Measurements from ENCODE around the gene CACNA2D4.

CACNA2D4 gene

DNA sequence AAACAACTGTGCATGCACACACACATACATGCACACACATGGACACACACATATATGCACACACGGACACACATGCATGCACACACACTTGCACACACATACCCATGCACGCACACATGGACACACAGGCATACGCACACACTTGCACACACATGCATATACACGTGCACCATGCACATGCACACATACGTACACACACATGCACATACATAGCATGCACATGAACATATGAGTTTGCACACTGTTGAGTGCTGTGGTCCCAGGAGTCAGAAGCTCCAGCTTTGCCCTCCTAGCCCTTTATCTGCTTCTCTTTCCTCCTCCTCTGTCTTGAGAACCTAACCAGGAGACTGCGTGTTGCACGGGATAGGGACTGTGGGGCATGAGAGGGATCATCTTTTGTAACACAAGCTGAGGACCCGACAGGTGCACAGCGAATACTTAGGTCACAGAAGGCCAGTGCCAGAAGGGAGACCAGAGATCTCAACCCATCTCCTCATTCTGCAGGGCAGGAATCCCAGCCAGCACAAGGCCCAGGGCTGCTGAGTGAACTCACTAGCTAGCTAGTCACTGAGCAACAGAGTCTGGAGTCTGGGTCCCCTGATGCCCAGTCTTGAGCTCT, 101.6 kb downstream of the CACNA2D4 start:
- H3K4me3 ChIP-seq (ENCODE audit: low read depth, low read length): no peak overlapping the region
- TF ChIP-seq, protein P1, sequence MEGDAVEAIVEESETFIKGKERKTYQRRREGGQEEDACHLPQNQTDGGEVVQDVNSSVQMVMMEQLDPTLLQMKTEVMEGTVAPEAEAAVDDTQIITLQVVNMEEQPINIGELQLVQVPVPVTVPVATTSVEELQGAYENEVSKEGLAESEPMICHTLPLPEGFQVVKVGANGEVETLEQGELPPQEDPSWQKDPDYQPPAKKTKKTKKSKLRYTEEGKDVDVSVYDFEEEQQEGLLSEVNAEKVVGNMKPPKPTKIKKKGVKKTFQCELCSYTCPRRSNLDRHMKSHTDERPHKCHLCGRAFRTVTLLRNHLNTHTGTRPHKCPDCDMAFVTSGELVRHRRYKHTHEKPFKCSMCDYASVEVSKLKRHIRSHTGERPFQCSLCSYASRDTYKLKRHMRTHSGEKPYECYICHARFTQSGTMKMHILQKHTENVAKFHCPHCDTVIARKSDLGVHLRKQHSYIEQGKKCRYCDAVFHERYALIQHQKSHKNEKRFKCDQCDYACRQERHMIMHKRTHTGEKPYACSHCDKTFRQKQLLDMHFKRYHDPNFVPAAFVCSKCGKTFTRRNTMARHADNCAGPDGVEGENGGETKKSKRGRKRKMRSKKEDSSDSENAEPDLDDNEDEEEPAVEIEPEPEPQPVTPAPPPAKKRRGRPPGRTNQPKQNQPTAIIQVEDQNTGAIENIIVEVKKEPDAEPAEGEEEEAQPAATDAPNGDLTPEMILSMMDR (IDR thresholded peaks at IDR 0.05; ENCODE audit: low read depth, low read length, missing control alignments): no peak
- DNase-seq (ENCODE audit: low read depth): no peak

DNA sequence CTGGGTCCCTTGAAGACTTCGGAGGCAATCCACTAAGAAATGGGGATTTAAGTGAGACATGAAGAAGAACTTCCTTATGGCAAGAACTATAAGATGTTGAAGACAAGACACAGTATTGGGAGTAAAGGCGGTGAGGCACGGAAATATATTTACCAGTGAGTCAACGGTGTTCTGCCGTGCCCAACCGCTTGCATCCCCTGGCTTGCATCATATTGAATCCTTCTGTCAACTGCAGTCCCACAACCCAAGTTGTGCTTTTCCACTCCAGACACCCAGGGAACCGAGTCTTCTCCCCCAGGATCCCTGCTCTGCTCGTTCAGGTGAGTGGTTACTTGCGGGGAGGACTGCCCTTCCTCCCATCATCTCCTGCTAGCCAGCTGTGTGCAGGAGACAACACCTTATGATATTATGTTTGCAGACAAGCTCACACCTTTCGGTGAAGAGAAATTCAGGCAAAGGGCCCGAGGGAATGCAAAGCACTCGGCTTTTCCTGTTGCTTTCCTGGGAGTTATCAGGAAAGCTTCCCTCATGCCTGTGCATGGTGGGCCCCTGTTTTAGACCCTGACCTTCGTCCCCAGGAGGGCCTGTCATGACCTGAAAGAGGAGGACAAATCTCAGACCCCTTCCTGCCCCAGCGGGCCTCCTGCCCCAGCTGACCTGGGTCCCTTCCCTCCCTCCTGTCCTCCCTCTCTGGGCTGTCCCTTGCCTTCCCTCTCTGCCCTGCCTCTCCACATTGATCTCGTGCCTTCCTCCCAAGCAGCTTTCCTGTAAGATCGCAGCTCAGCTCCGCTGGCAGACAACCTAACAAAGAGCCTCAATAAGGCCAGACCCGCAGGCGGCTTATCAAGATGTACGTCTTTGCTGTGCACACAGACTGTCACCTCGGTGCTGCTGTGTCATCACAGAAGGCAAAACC, 102.4 kb downstream of the CACNA2D4 start:
- TF ChIP-seq, protein P1 (IDR thresholded peaks at IDR 0.05; ENCODE audit: low read depth, low read length, missing control alignments): no peak
- H3K4me3 ChIP-seq (ENCODE audit: low read depth, low read length): no peak overlapping the region
- DNase-seq (ENCODE audit: low read depth): no peak

GRCh38 chr12:1815108-1815507, 103.3 kb downstream of the CACNA2D4 start:
- DNase-seq (ENCODE audit: low read depth): no peak
- TF ChIP-seq, protein P1 (IDR thresholded peaks at IDR 0.05; ENCODE audit: low read depth, low read length, missing control alignments): no peak
- H3K4me3 ChIP-seq (ENCODE audit: low read depth, low read length): no peak overlapping the region

DNA sequence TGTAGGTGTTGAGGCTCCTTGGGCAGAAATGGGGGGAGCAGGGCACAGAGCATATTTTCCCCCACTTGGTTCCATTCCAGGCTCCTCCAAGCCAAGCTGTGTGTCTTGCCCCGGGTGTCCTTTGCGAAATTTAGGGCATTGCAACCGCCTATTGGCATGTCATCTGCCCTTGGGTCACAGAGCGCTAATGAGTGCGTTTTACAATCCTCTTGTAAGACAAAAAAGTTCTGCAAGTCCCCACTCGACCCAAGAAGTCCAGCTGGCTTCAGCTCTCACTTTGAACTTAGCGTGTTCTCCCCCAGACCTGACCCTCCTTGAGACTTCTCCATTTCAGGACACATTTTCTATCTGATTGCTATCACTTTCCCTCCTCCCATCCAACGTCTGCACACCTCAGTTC, 104.2 kb downstream of the CACNA2D4 start:
- TF ChIP-seq, protein P1 (IDR thresholded peaks at IDR 0.05; ENCODE audit: low read depth, low read length, missing control alignments): no peak
- no peak for DNase-seq (ENCODE audit: low read depth)
- no peak overlapping the region for H3K4me3 ChIP-seq (ENCODE audit: low read depth, low read length)

DNA sequence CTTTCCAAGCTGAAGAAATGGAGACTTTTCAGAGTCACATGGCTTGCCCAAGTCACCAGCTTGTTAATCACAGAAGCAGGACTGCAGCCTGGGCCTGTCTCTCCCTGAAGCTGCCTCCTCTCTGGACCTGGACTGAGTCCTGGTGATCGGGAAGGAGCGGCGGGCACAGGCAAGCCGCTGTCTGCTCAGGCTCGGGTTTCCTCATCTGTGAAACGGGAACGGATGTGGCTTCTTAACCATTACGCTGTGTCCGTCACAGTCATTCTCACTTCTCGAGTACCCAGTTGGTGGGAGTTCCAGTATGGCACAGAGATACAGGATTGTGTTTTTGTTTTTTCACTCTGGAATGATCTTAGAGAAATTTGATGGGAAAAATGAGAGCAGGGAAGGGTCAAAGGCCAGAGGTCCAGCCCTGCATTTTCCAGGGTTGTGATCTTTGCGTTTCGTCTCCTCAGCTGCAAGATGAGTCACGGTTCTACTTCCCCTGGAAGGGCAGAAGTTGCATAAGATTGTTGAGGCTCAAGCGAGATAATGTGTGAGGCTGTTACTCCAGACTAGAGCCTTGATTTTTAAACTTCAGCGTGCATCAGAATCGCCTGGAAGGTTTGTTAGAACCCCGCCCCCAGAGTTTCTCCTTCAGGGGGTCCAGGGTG, 105.7 kb downstream of the CACNA2D4 start:
- no peak for DNase-seq (ENCODE audit: low read depth)
- H3K4me3 ChIP-seq (ENCODE audit: low read depth, low read length): no peak overlapping the region
- TF ChIP-seq, protein P1 (IDR thresholded peaks at IDR 0.05; ENCODE audit: low read depth, low read length, missing control alignments): no peak

DNA sequence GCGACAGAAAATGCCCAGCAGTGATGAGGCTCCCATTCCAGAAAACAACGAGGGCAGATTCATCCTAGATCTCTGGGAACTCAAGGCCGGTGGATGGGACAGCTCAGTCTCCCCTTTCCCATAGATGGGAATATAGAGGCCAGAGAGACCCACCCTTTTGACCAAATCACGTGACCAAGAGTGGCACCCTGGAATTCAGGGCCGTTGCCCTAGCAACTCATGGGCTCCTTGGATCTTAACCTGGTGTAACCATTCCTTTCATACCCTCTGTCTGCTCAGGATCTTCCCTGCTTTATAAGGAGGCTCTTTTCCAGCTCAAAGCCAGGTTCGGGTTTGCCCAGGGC, 106.5 kb downstream of the CACNA2D4 start:
- no peak overlapping the region for H3K4me3 ChIP-seq (ENCODE audit: low read depth, low read length)
- no peak for DNase-seq (ENCODE audit: low read depth)
- TF ChIP-seq, protein P1 (IDR thresholded peaks at IDR 0.05; ENCODE audit: low read depth, low read length, missing control alignments): no peak
